ENCODE measurements around the gene OVOL2. TPM values are rescaled to one million over a fixed set of nuclear protein-coding genes. Genes with fewer than 3 reads are reported as not detected.

Gene OVOL2
- polyA plus RNA-seq, 1 of the 3 experiments (the other 2 are of a cell fraction), result not detected

- H3K27me3 ChIP-seq (ENCODE audit: insufficient read depth), result no peaks in the 10 kb centered on the region
- peaks cover 7% of the 10 kb centered on the region; the same call in 1 of the 2 replicates for H3K79me2 ChIP-seq (ENCODE audit: insufficient read depth)
- H3K27ac ChIP-seq (ENCODE audit: low read depth in 2 of 2, low read length in 1 of 2), result no peak overlapping the region
- no peaks in the 10 kb centered on the region for H3K9me3 ChIP-seq
- no peak overlapping the region for H3K4me3 ChIP-seq (ENCODE audit: low read depth in 2 of 2, low read length in 1 of 2)
- no peak overlapping the region for H3K4me2 ChIP-seq
- no peak for DNase-seq
- ChIA-PET CTCF (interaction anchor here (0.8 kb wide), 1 partner anchor 10 kb away, joined by 3 read pairs; no protein-coding TSS in a partner anchor), POLR2A (interaction anchor here (0.7 kb wide), 2 partner anchors 24 to 314 kb away, joined by 3 to 4 read pairs; partner anchors contain the start of genes MGME1 and SNX5)
- TF ChIP-seq FOXM1 (IDR thresholded peaks at IDR 0.05; ENCODE audit: low read depth), result no peak
- TF ChIP-seq GABPA (IDR thresholded peaks at IDR 0.05; ENCODE audit: low read depth), result no peak
- TF ChIP-seq ZBTB33 (IDR thresholded peaks at IDR 0.05; ENCODE audit: borderline replicate concordance, low read depth), result no peak
- TF ChIP-seq POLR2AphosphoS5 (IDR thresholded peaks at IDR 0.05; ENCODE audit: low read depth, low read length), result no peak
- TF ChIP-seq YY1 (IDR thresholded peaks at IDR 0.05; ENCODE audit: low read depth), result no peak
- no peak for TF ChIP-seq MAX (IDR thresholded peaks at IDR 0.05; ENCODE audit: low read depth)
- TF ChIP-seq MXI1 (IDR thresholded peaks at IDR 0.05; ENCODE audit: low read depth, low read length), result no peak
- TF ChIP-seq USF2 (IDR thresholded peaks at IDR 0.05; ENCODE audit: borderline replicate concordance, low read depth, low read length), result no peak
- TF ChIP-seq JUND (IDR thresholded peaks at IDR 0.05), result no peak
- TF ChIP-seq CTCF (IDR thresholded peaks at IDR 0.05), result no peak
- TF ChIP-seq REST (IDR thresholded peaks at IDR 0.05; ENCODE audit: low read depth, low read length), result no peak
- TF ChIP-seq IRF3 (IDR thresholded peaks at IDR 0.05; ENCODE audit: low read depth, low read length), result no peak
- TF ChIP-seq SMC3 (IDR thresholded peaks at IDR 0.05; ENCODE audit: low read depth, low read length), result no peak
- no peak for TF ChIP-seq ELF1 (IDR thresholded peaks at IDR 0.05)
- no peak for TF ChIP-seq TCF12 (IDR thresholded peaks at IDR 0.05)
- no peak for TF ChIP-seq RCOR1 (IDR thresholded peaks at IDR 0.05; ENCODE audit: low read length)
- no peak for TF ChIP-seq NFIC (IDR thresholded peaks at IDR 0.05; ENCODE audit: borderline replicate concordance)
- no peak overlapping the region for H3K9ac ChIP-seq
- peaks cover 3% of the 10 kb centered on the region for H3F3A ChIP-seq (replicated peaks; ENCODE audit: insufficient read depth)
- WGBS (ENCODE audit: low lambda C conversion rate), result 94% methylated on average over 5 of the region's 5 CpGs
- peaks cover 5 to 9% of the 10 kb centered on the region in 2 experiments for H3K36me3 ChIP-seq (replicated peaks in 1 of 2; ENCODE audit: control insufficient read depth in 1 of 2, insufficient read depth in 2 of 2, low read length in 1 of 2)
- no peaks in the 10 kb centered on the region for H4K20me1 ChIP-seq (ENCODE audit: insufficient read depth)
- H3K9me2 ChIP-seq, result no peaks in the 10 kb centered on the region
- no peak overlapping the region for H2AFZ ChIP-seq (ENCODE audit: low read depth)
- H3K4me1 ChIP-seq (ENCODE audit: control insufficient read depth in 1 of 2, insufficient read depth in 2 of 2, low read depth in 1 of 2, low read length in 1 of 2), result peaks cover 0 to 4% of the 10 kb centered on the region in 2 experiments; a peak in 1 of 4 replicates
Measured at GRCh38 chr20:17992847-17993513, 64.7 kb downstream of the OVOL2 start.
